ENCODE results near the gene TENT4A.

GRCh38 chr5:6785861-6786180, 72.6 kb downstream of the TENT4A start:
- TF ChIP-seq POLR2A (IDR thresholded peaks at IDR 0.05): no peak
- TF ChIP-seq CTCF (IDR thresholded peaks at IDR 0.05): no peak
